Endodermal cell (in vitro differentiated cells): ENCODE results near the gene PPP5C. TPM values are rescaled to one million over a fixed set of nuclear protein-coding genes. Genes with fewer than 3 reads are reported as not detected.

ENCODE experiments used
- DNase-seq: peaks from one replicate; pipeline ENCODE4 v3.0.0-alpha.2; 2017
- H3K27ac ChIP-seq: 2 replicates; pipeline ENCODE4 v1.5.1; 2013; ENCODE audit warnings: mild to moderate bottlenecking, low read depth, low read length, moderate library complexity
- H3K27me3 ChIP-seq: 2 replicates; pipeline ENCODE4 v1.6.1; 2013; ENCODE audit warnings: mild to moderate bottlenecking, low read length, moderate library complexity; ENCODE audit not compliant: insufficient read depth, control insufficient read depth, poor library complexity, severe bottlenecking
- H3K36me3 ChIP-seq: 2 replicates; pipeline ENCODE4 v1.7.0; 2013; ENCODE audit warnings: mild to moderate bottlenecking, low read length, moderate library complexity; ENCODE audit not compliant: control insufficient read depth, insufficient read depth
- H3K4me1 ChIP-seq: one replicate; pipeline ENCODE4 v1.7.0; 2013; ENCODE audit warnings: low read length; ENCODE audit not compliant: control insufficient read depth, insufficient read depth
- H3K4me3 ChIP-seq: 2 replicates; pipeline ENCODE4 v1.5.1; 2013; ENCODE audit warnings: mild to moderate bottlenecking, low read length, moderate library complexity
- H3K9ac ChIP-seq: 2 replicates; pipeline ENCODE4 v1.6.1; 2013; ENCODE audit warnings: mild to moderate bottlenecking, low read length, moderate library complexity; ENCODE audit not compliant: poor library complexity, severe bottlenecking; ENCODE audit errors: extremely low read depth
- H3K9me3 ChIP-seq: 2 replicates; pipeline ENCODE4 v1.6.1; 2013; ENCODE audit warnings: mild to moderate bottlenecking, low read length, moderate library complexity; ENCODE audit not compliant: control insufficient read depth
- H3K27ac Mint-ChIP-seq: 2 replicates; pipeline ENCODE4 v1.8.0; 2020; ENCODE audit warnings: mixed read lengths
- H3K27me3 Mint-ChIP-seq: 2 replicates; pipeline ENCODE4 v1.8.0; 2021; ENCODE audit warnings: mild to moderate bottlenecking, mixed read lengths; ENCODE audit not compliant: insufficient read depth
- H3K36me3 Mint-ChIP-seq: 2 replicates; pipeline ENCODE4 v1.8.0; 2020; ENCODE audit warnings: low read depth, mixed read lengths
- H3K4me1 Mint-ChIP-seq: 2 replicates; pipeline ENCODE4 v1.8.0; 2020; ENCODE audit warnings: mixed read lengths
- H3K4me3 Mint-ChIP-seq: 2 replicates; pipeline ENCODE4 v1.8.0; 2020; ENCODE audit warnings: mild to moderate bottlenecking, moderate library complexity, mixed read lengths
- H3K9me3 Mint-ChIP-seq: 2 replicates; pipeline ENCODE4 v1.8.0; 2020; ENCODE audit warnings: mild to moderate bottlenecking, mixed read lengths
- CTCF ChIP-seq: fragments of 200-600 bp; sonication (generic); conservative IDR thresholded peaks from 2 replicates; pipeline ENCODE4 v1.5.0; 2021; ENCODE audit warnings: antibody characterized with exemption, mild to moderate bottlenecking
- WGBS, 2 experiments: methylation state at CpG; one replicate each; pipeline versions ENCODE4 v1.1.5 to v1.1.7; 2013; ENCODE audit warnings: missing lambda C conversion rate in 2 of 2, mixed read lengths in 1 of 2; ENCODE audit not compliant: insufficient coverage in 1 of 2, insufficient read length in 1 of 2; 5-methylcytosine and 5-hydroxymethylcytosine counted together
- total RNA-seq, 2 donors: library from RNA; stranded (reverse); fragmentation: NEBNext Ultra II Directional in 1 of 2; extraction: Animal tissue kit (Norgen Biotek cat#: 25700) in 1 of 2; gene quantifications; 2 replicates in 1 of 2; 3 replicates in 1 of 2; pipeline ENCODE4 v1.2.1, GENCODE V29; 2021

The PPP5C gene
- total RNA-seq, 2 donors from 2014 or later = 101 to 112 TPM

DNA sequence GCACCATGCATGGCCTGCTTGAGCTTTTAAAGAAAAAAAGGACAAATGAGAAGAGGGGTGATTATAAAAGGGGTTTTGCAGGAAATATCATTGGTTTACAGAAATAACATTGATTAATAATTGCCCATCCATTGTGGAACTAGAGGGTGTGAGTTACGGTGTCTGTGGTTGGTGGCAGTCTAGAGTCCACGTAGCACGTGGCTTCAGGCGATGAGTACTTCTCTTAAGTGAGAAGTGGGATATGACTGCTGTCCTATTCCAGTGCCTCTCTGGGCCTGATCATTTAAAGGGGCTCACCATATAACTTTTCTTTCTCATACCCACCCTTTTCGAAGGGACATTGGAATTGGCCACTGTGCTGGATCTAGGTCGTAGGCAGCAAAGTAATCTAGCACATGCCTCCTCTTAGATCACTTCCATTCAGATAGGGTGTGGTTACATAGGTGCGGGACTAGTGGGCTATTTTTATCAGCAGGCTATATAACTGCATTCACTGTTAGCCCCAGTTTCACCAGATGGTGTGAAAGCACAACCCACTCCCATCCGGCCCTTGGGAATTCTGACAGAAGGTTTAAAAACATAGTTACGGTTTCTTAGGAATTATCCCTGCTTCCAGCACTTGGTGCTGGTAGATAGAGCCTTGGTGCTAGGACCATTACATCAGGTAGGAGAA is 19.9 kb downstream of the PPP5C start:
- no peak overlapping the region for H3K27ac Mint-ChIP-seq
- TF ChIP-seq CTCF = no peak

GRCh38 chr19:46367426-46367825 is 20.5 kb downstream of the PPP5C start:
- peaks cover 7% of the 10 kb centered on the region for H3K4me1 Mint-ChIP-seq
- no peaks in the 10 kb centered on the region for H3K9me3 ChIP-seq
- peaks cover 3% of the 10 kb centered on the region for H3K4me1 ChIP-seq
- no peak for DNase-seq
- no peak overlapping the region for H3K9ac ChIP-seq
- no peak for TF ChIP-seq CTCF
- H3K27me3 Mint-ChIP-seq = no peaks in the 10 kb centered on the region
- no peaks in the 10 kb centered on the region for H3K27me3 ChIP-seq
- WGBS, 2 experiments = 73 to 93% methylated on average over 3 to 4 of the region's 5 CpGs
- H3K9me3 Mint-ChIP-seq = no peaks in the 10 kb centered on the region
- H3K27ac ChIP-seq = no peak overlapping the region
- no peak overlapping the region for H3K4me3 Mint-ChIP-seq
- no peak overlapping the region for H3K27ac Mint-ChIP-seq
- H3K36me3 Mint-ChIP-seq = peaks cover 33% of the 10 kb centered on the region
- no peak overlapping the region for H3K4me3 ChIP-seq
- peaks cover 61% of the 10 kb centered on the region for H3K36me3 ChIP-seq

More for the DNA sequence above, 19.9 kb downstream of the PPP5C start:
- Mint-ChIP-seq H3K4me3 (no peak overlapping the region), H3K27me3 (no peaks in the 10 kb centered on the region), H3K9me3 (no peaks in the 10 kb centered on the region), H3K36me3 (peaks cover 38% of the 10 kb centered on the region), H3K4me1 (peaks cover 1% of the 10 kb centered on the region)
- H3K9me3 ChIP-seq = no peaks in the 10 kb centered on the region
- H3K36me3 ChIP-seq = peaks cover 62% of the 10 kb centered on the region
- no peaks in the 10 kb centered on the region for H3K27me3 ChIP-seq
- no peak overlapping the region for H3K27ac ChIP-seq
- no peaks in the 10 kb centered on the region for H3K4me1 ChIP-seq
- no peak overlapping the region for H3K9ac ChIP-seq
- WGBS, 2 experiments = 93 to 96% methylated on average over 5 to 9 of the region's 9 CpGs
- no peak for DNase-seq
- H3K4me3 ChIP-seq = no peak overlapping the region

DNA sequence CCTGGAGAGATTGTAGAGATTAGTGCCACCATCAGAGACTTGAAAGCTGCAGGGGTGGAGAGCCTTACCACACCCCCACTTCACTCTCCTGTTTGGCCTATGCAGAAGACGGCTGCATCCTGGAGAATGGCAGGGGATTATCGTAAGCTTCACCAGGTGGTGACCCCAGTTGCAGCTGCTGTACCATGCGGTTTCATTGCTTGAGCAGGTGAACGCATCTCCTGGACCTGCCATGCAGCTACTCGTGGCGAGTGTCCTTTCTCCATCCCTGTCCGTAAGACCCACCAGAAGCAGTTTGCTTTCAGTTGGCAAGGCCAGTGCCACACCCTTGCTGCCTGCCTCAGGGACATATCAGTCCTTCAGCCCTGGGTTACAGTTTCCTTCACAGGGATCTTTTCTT is 21.2 kb downstream of the PPP5C start:
- Mint-ChIP-seq H3K36me3 (peaks cover 33% of the 10 kb centered on the region), H3K27ac (no peak overlapping the region), H3K4me3 (no peak overlapping the region), H3K9me3 (no peaks in the 10 kb centered on the region), H3K4me1 (peaks cover 13% of the 10 kb centered on the region), H3K27me3 (no peaks in the 10 kb centered on the region)
- TF ChIP-seq CTCF = no peak
- 95 to 96% methylated on average over 4 to 7 of the region's 7 CpGs for WGBS, 2 experiments
- Histone ChIP-seq H3K9ac (no peak overlapping the region), H3K4me3 (no peak overlapping the region), H3K9me3 (no peaks in the 10 kb centered on the region), H3K27ac (no peak overlapping the region), H3K27me3 (no peaks in the 10 kb centered on the region), H3K36me3 (peaks cover 61% of the 10 kb centered on the region), H3K4me1 (peaks cover 9% of the 10 kb centered on the region)
- DNase-seq = no peak
